ENCODE data around the gene CYFIP2.

The CYFIP2 gene

GRCh38 chr5:157345067-157345466, 79.1 kb downstream of the CYFIP2 start:
- Histone ChIP-seq H3K9me3 (ENCODE audit: control insufficient read depth, insufficient read depth, low read depth, low read length) (no peaks in the 10 kb centered on the region), H3K4me3 (ENCODE audit: low read depth, low read length) (no peak overlapping the region), H3K27ac (ENCODE audit: extremely low read depth, low read depth, low read length) (no peak overlapping the region), H3K36me3 (ENCODE audit: control insufficient read depth in 2 of 2, insufficient read depth in 1 of 2, low read length in 2 of 2) (peaks cover 0 to 70% of the 10 kb centered on the region in 2 experiments; a peak in 2 of 3 replicates), H3K4me1 (ENCODE audit: control insufficient read depth, insufficient read depth, low read length) (no peaks in the 10 kb centered on the region)
- TF ChIP-seq ZNF248 (tag by site-specific recombination; IDR thresholded peaks at IDR 0.05) (no peak), GLI4 (tag by site-specific recombination; IDR thresholded peaks at IDR 0.05) (no peak)
- ChIA-PET POLR2A (no interaction called here), CTCF (interaction anchor here (0.5 to 8.2 kb wide), 9 partner anchors 10 to 1509 kb away, joined by 3 to 63 read pairs (median 4); no protein-coding TSS in a partner anchor)

GRCh38 chr5:157345485-157345884, 79.6 kb downstream of the CYFIP2 start:
- no peak for TF ChIP-seq ZNF2 (tag by site-specific recombination; IDR thresholded peaks at IDR 0.05)
- TF ChIP-seq, protein P1, sequence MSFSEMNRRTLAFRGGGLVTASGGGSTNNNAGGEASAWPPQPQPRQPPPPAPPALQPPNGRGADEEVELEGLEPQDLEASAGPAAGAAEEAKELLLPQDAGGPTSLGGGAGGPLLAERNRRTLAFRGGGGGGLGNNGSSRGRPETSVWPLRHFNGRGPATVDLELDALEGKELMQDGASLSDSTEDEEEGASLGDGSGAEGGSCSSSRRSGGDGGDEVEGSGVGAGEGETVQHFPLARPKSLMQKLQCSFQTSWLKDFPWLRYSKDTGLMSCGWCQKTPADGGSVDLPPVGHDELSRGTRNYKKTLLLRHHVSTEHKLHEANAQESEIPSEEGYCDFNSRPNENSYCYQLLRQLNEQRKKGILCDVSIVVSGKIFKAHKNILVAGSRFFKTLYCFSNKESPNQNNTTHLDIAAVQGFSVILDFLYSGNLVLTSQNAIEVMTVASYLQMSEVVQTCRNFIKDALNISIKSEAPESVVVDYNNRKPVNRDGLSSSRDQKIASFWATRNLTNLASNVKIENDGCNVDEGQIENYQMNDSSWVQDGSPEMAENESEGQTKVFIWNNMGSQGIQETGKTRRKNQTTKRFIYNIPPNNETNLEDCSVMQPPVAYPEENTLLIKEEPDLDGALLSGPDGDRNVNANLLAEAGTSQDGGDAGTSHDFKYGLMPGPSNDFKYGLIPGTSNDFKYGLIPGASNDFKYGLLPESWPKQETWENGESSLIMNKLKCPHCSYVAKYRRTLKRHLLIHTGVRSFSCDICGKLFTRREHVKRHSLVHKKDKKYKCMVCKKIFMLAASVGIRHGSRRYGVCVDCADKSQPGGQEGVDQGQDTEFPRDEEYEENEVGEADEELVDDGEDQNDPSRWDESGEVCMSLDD (tag by site-specific recombination; IDR thresholded peaks at IDR 0.05): no peak
- no peak for TF ChIP-seq ZNF10 (tag by site-specific recombination; IDR thresholded peaks at IDR 0.05)
- no peak for TF ChIP-seq ZNF19 (tag by site-specific recombination; IDR thresholded peaks at IDR 0.05; ENCODE audit: low read depth)
- TF ChIP-seq ZNF292 (tag by site-specific recombination; IDR thresholded peaks at IDR 0.05; ENCODE audit: borderline replicate concordance, low read depth): no peak
- TF ChIP-seq, protein P2, sequence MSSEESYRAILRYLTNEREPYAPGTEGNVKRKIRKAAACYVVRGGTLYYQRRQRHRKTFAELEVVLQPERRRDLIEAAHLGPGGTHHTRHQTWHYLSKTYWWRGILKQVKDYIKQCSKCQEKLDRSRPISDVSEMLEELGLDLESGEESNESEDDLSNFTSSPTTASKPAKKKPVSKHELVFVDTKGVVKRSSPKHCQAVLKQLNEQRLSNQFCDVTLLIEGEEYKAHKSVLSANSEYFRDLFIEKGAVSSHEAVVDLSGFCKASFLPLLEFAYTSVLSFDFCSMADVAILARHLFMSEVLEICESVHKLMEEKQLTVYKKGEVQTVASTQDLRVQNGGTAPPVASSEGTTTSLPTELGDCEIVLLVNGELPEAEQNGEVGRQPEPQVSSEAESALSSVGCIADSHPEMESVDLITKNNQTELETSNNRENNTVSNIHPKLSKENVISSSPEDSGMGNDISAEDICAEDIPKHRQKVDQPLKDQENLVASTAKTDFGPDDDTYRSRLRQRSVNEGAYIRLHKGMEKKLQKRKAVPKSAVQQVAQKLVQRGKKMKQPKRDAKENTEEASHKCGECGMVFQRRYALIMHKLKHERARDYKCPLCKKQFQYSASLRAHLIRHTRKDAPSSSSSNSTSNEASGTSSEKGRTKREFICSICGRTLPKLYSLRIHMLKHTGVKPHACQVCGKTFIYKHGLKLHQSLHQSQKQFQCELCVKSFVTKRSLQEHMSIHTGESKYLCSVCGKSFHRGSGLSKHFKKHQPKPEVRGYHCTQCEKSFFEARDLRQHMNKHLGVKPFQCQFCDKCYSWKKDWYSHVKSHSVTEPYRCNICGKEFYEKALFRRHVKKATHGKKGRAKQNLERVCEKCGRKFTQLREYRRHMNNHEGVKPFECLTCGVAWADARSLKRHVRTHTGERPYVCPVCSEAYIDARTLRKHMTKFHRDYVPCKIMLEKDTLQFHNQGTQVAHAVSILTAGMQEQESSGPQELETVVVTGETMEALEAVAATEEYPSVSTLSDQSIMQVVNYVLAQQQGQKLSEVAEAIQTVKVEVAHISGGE (tag by site-specific recombination; conservative IDR thresholded peaks at IDR 0.05; ENCODE audit: low read depth): no peak
- no peak for TF ChIP-seq ZNF214 (tag by site-specific recombination; IDR thresholded peaks at IDR 0.05; ENCODE audit: borderline replicate concordance)
- no peak for TF ChIP-seq ZBTB17 (tag by site-specific recombination; IDR thresholded peaks at IDR 0.05)
- no peak for TF ChIP-seq ZBTB48 (tag by site-specific recombination; IDR thresholded peaks at IDR 0.05)
- TF ChIP-seq, protein P3, sequence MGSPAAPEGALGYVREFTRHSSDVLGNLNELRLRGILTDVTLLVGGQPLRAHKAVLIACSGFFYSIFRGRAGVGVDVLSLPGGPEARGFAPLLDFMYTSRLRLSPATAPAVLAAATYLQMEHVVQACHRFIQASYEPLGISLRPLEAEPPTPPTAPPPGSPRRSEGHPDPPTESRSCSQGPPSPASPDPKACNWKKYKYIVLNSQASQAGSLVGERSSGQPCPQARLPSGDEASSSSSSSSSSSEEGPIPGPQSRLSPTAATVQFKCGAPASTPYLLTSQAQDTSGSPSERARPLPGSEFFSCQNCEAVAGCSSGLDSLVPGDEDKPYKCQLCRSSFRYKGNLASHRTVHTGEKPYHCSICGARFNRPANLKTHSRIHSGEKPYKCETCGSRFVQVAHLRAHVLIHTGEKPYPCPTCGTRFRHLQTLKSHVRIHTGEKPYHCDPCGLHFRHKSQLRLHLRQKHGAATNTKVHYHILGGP (tag by site-specific recombination; IDR thresholded peaks at IDR 0.05): no peak
- no peak for TF ChIP-seq ZNF585B (tag by site-specific recombination; IDR thresholded peaks at IDR 0.05)
- TF ChIP-seq ZSCAN23 (tag by site-specific recombination; IDR thresholded peaks at IDR 0.05): no peak
- no peak for TF ChIP-seq ZNF404 (tag by site-specific recombination; IDR thresholded peaks at IDR 0.05)
- no peak for TF ChIP-seq ZNF660 (tag by site-specific recombination; IDR thresholded peaks at IDR 0.05)
- no peaks in the 10 kb centered on the region for H3K9me3 ChIP-seq (ENCODE audit: control insufficient read depth, insufficient read depth, low read depth, low read length)
- POLR2A ChIA-PET: no interaction called here
- H3K4me1 ChIP-seq (ENCODE audit: control insufficient read depth, insufficient read depth, low read length): no peaks in the 10 kb centered on the region
- H3K36me3 ChIP-seq (ENCODE audit: control insufficient read depth in 2 of 2, insufficient read depth in 1 of 2, low read length in 2 of 2): peaks cover 0 to 66% of the 10 kb centered on the region in 2 experiments; a peak in 2 of 3 replicates
- no peak overlapping the region for H3K27ac ChIP-seq (ENCODE audit: extremely low read depth, low read depth, low read length)
- CTCF ChIA-PET: interaction anchor here (0.7 to 8.2 kb wide), 6 partner anchors 10 to 131 kb away, joined by 3 to 63 read pairs (median 4); no protein-coding TSS in a partner anchor
- no peak overlapping the region for H3K4me3 ChIP-seq (ENCODE audit: low read depth, low read length)
